ENCODE measurements around the gene CARD19. TPM values are rescaled to one million over a fixed set of nuclear protein-coding genes. Genes with fewer than 3 reads are reported as not detected.

The CARD19 gene
- total and polyA plus RNA-seq, 9 of the 15 experiments (the other 6 are each of a cell fraction or from before 2014, with no cell fraction given): 0.90 to 34.9 (median 14.6) TPM

- Histone ChIP-seq H3K4me1 (replicated peaks in 1 of 2; ENCODE audit: control insufficient read depth in 2 of 2, insufficient read depth in 2 of 2, low read length in 2 of 2) (peaks cover 24 to 41% of the 10 kb centered on the region in 2 experiments), H3K4me2 (ENCODE audit: insufficient read depth, low read length) (no peak overlapping the region), H3K4me3 (no peak overlapping the region), H3K9me1 (ENCODE audit: control insufficient read depth, insufficient read depth, low read length) (no peaks in the 10 kb centered on the region), H3K36me3 (ENCODE audit: control insufficient read depth, insufficient read depth, low read length) (no peaks in the 10 kb centered on the region), H4K20me1 (replicated peaks; ENCODE audit: control insufficient read depth, insufficient read depth, low read length) (no peaks in the 10 kb centered on the region), H3K27me3 (ENCODE audit: control insufficient read depth in 2 of 2, insufficient read depth in 2 of 2, low read length in 2 of 2) (no peaks in the 10 kb centered on the region), H3K9ac (ENCODE audit: insufficient read depth in 1 of 2, low read depth in 2 of 2, low read length in 2 of 2) (no peak overlapping the region), H2AFZ (ENCODE audit: low read depth, low read length) (no peak overlapping the region), H3K9me3 (replicated peaks; ENCODE audit: control insufficient read depth, insufficient read depth, low read depth, low read length) (no peaks in the 10 kb centered on the region), H3K79me2 (ENCODE audit: control insufficient read depth, insufficient read depth, low read length) (no peaks in the 10 kb centered on the region), H3K27ac (ENCODE audit: extremely low read depth, low read depth, low read length) (no peak overlapping the region)
- WGBS (ENCODE audit: insufficient coverage, low coverage, missing lambda C conversion rate): 89% methylated on average over 3 of the region's 11 CpGs
- no TSS peak for BruUV-seq (replicated peaks)
- FAIRE-seq (no peak), ATAC-seq (no peak), DNase-seq (ENCODE audit: extremely low read depth in 1 of 4, low spot score in 3 of 4) (no peak)
- in situ Hi-C loops (cut with MboI) (no loop called here), intact Hi-C loops (cut with micrococcal nuclease) (no loop called here)
- ChIA-PET CTCF (ENCODE audit: low intra/inter-chr PET ratio) (no interaction called here), POLR2A (interaction anchor here (0.9 to 2.0 kb wide), 5 partner anchors 9 to 17 kb away, joined by 3 to 16 read pairs (median 4); partner anchors contain the start of gene NINJ1)
- TF ChIP-seq TBP (optimal IDR thresholded peaks at IDR 0.05; ENCODE audit: low read depth, low read length) (no peak), NR2C1 (IDR thresholded peaks at IDR 0.05) (no peak), NR2C1 (tag; IDR thresholded peaks at IDR 0.05) (peak; percentile 42; the same call in 1 of the 2 replicates), POLR2G (IDR thresholded peaks at IDR 0.05; ENCODE audit: low read depth, low read length) (peak; percentile 8; the same call in 1 of the 2 replicates)
Measured at GRCh38 chr9:93120846-93121315, 24.9 kb downstream of the CARD19 start.

- in situ Hi-C loops (cut with MboI) (no loop called here), intact Hi-C loops (cut with micrococcal nuclease) (no loop called here)
- POLR2A ChIA-PET: interaction anchor here (1.8 kb wide), 1 partner anchor 16 kb away, joined by 3 read pairs; no protein-coding TSS in a partner anchor
- no peak overlapping the region for H3K4me3 ChIP-seq
- no peaks in the 10 kb centered on the region for H3K27me3 ChIP-seq (ENCODE audit: control insufficient read depth in 2 of 2, insufficient read depth in 2 of 2, low read length in 2 of 2)
- no peak overlapping the region for H3K9ac ChIP-seq (ENCODE audit: insufficient read depth in 1 of 2, low read depth in 2 of 2, low read length in 2 of 2)
- H3K9me3 ChIP-seq (replicated peaks; ENCODE audit: control insufficient read depth, insufficient read depth, low read depth, low read length): no peaks in the 10 kb centered on the region
- 78% methylated on average over 20 of the region's 20 CpGs for WGBS (ENCODE audit: insufficient coverage, low coverage, missing lambda C conversion rate)
- H3K4me2 ChIP-seq (ENCODE audit: insufficient read depth, low read length): no peak overlapping the region
- ATAC-seq (no peak), FAIRE-seq (no peak), DNase-seq (ENCODE audit: extremely low read depth in 1 of 4, low spot score in 3 of 4) (no peak)
- no peak overlapping the region for H2AFZ ChIP-seq (ENCODE audit: low read depth, low read length)
- no peaks in the 10 kb centered on the region for H3K79me2 ChIP-seq (ENCODE audit: control insufficient read depth, insufficient read depth, low read length)
- H4K20me1 ChIP-seq (replicated peaks; ENCODE audit: control insufficient read depth, insufficient read depth, low read length): no peaks in the 10 kb centered on the region
- H3K27ac ChIP-seq (ENCODE audit: extremely low read depth, low read depth, low read length): no peak overlapping the region
- no TSS peak for BruUV-seq (replicated peaks)
- no peaks in the 10 kb centered on the region for H3K9me1 ChIP-seq (ENCODE audit: control insufficient read depth, insufficient read depth, low read length)
- TF ChIP-seq SIN3A (IDR thresholded peaks at IDR 0.05; ENCODE audit: borderline replicate concordance in 2 of 2, control insufficient read depth in 1 of 2, low read depth in 2 of 2, low read length in 2 of 2): no peak
- TF ChIP-seq HMGN3 (IDR thresholded peaks at IDR 0.05; ENCODE audit: borderline replicate concordance, extremely low read depth, insufficient read length, low read depth, low read length): no peak
- CTCF ChIA-PET (ENCODE audit: low intra/inter-chr PET ratio): no interaction called here
- H3K4me1 ChIP-seq (replicated peaks in 1 of 2; ENCODE audit: control insufficient read depth in 2 of 2, insufficient read depth in 2 of 2, low read length in 2 of 2): peaks cover 17 to 40% of the 10 kb centered on the region in 2 experiments
- H3K36me3 ChIP-seq (ENCODE audit: control insufficient read depth, insufficient read depth, low read length): no peaks in the 10 kb centered on the region
Measured at GRCh38 chr9:93121316-93122241, 25.6 kb downstream of the CARD19 start.

Data from K562 (cell line).